ENCODE data around the gene RSPH6A.

GRCh38 chr19:45769821-45770191 is 45.3 kb downstream of the RSPH6A start:
- no peak for TF ChIP-seq CTCF (IDR thresholded peaks at IDR 0.05 in 8 of 11, conservative IDR thresholded peaks at IDR 0.05 in 3 of 11)
- no peak for TF ChIP-seq POLR2A (IDR thresholded peaks at IDR 0.05)

Data from spleen (tissue), 7 donors.